Measurements from ENCODE around the gene C1RL.

DNA sequence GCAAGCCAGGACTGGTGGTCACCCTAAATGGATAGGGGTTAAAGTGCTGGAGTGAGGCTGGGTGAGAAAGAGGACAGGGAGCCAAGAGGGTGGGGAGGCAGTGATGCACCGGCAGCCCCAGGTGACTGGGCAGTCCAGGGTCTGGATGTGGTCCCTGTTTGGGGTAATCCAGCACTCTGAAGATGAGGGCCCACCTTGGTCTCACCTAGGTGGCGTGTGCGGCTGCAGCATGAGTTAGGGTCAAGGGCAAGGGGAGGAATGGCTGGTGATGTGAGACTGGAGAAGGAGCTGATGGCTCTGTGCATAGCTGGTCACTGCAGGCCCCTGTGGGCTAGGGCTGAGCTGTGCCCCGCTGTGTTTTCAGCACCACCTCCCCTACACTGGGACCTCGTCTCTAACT, 1.6 kb upstream of the C1RL start:
- TF ChIP-seq CTCF (IDR thresholded peaks at IDR 0.05; ENCODE audit: low read length), result no peak
- TF ChIP-seq EZH2 (IDR thresholded peaks at IDR 0.05; ENCODE audit: borderline replicate concordance, low read length), result no peak
